ENCODE data around the gene PPTC7. TPM values are rescaled to one million over a fixed set of nuclear protein-coding genes. Genes with fewer than 3 reads are reported as not detected.
A peak's percentile ranks its signal among the peaks of the same experiment; 100 is the strongest.

PPTC7 gene
- total and polyA plus RNA-seq, 2 donors (not counting 1 experiment from before 2014, with no cell fraction given), result 6.9 to 12.5 TPM

DNA sequence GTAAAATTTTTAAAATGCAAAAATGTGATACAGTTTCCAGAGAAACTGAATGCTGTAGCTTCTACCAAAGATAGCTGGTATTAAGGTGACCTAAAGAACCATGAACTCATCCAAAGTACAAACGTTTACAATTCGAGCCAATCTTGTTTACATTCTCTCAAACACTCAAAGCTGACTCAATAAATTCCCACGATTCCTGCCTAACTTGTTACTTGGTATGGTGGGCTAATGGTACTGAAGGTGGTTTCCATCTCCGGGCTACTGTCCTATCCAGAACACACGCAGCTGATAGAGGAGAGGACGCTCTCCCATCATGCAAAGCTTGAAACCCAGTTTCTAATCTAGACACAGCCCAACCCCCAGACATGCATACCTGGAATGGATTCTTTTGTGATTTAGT is 49.5 kb downstream of the PPTC7 start:
- no peak overlapping the region for H3K4me3 ChIP-seq (replicated peaks in 1 of 4; ENCODE audit: control extremely low read depth in 1 of 4, insufficient read depth in 1 of 4, low read depth in 3 of 4, low read length in 4 of 4)
- H3K9ac ChIP-seq (ENCODE audit: insufficient read depth, low read length), result no peak overlapping the region
- H2AFZ ChIP-seq (ENCODE audit: low read length), result no peak overlapping the region
- peak overlapping the region; percentile 52 for H3K4me2 ChIP-seq (ENCODE audit: extremely low read depth, insufficient read depth, low read length)
- H3K27me3 ChIP-seq (ENCODE audit: control insufficient read depth, insufficient read depth, low read length), result no peaks in the 10 kb centered on the region
- peak; percentile 50 to 61 for DNase-seq (ENCODE audit: low read depth in 2 of 2)
- no peaks in the 10 kb centered on the region for H3K79me2 ChIP-seq (ENCODE audit: control insufficient read depth, insufficient read depth, low read length)
- peaks cover 15% of the 10 kb centered on the region for H3K4me1 ChIP-seq (ENCODE audit: control insufficient read depth, extremely low read depth, insufficient read depth, low read length)
- H4K20me1 ChIP-seq (ENCODE audit: control insufficient read depth, extremely low read depth, insufficient read depth, low read length), result no peaks in the 10 kb centered on the region
- no peak overlapping the region for H3K27ac ChIP-seq (ENCODE audit: insufficient read depth, low read length)
- peaks cover 4% of the 10 kb centered on the region for H3K36me3 ChIP-seq (ENCODE audit: control insufficient read depth, insufficient read depth, low read length)
- TF ChIP-seq, protein P1, sequence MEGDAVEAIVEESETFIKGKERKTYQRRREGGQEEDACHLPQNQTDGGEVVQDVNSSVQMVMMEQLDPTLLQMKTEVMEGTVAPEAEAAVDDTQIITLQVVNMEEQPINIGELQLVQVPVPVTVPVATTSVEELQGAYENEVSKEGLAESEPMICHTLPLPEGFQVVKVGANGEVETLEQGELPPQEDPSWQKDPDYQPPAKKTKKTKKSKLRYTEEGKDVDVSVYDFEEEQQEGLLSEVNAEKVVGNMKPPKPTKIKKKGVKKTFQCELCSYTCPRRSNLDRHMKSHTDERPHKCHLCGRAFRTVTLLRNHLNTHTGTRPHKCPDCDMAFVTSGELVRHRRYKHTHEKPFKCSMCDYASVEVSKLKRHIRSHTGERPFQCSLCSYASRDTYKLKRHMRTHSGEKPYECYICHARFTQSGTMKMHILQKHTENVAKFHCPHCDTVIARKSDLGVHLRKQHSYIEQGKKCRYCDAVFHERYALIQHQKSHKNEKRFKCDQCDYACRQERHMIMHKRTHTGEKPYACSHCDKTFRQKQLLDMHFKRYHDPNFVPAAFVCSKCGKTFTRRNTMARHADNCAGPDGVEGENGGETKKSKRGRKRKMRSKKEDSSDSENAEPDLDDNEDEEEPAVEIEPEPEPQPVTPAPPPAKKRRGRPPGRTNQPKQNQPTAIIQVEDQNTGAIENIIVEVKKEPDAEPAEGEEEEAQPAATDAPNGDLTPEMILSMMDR (conservative IDR thresholded peaks at IDR 0.05 in 1 of 2, IDR thresholded peaks at IDR 0.05 in 1 of 2; ENCODE audit: low read depth in 1 of 2, low read length in 2 of 2), result no peak
- no peak for TF ChIP-seq EZH2 (IDR thresholded peaks at IDR 0.05; ENCODE audit: low read length, missing control alignments)
- no peaks in the 10 kb centered on the region for H3K9me3 ChIP-seq (ENCODE audit: control insufficient read depth, insufficient read depth, low read depth, low read length)

DNA sequence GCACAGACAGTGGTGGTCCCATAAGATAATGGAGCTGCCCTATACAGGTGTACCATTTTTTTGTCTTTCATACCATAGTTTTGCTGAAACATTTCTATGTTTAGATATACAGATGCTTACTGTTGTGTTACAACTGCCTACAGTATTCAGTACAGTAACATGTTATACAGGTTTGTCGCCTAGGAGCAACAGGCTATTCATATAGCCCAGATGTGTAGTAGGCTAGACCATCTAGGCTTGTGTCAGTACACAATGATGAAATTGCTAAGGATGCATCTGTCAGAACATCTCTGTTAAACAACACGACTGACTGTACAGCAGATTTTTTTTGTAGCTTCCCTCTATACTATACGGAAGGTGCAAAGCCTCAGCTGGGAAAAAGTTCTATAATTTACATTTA is 50.5 kb downstream of the PPTC7 start:
- Histone ChIP-seq H3K4me2 (ENCODE audit: extremely low read depth, insufficient read depth, low read length) (no peak overlapping the region), H3K4me3 (replicated peaks in 1 of 4; ENCODE audit: control extremely low read depth in 1 of 4, insufficient read depth in 1 of 4, low read depth in 3 of 4, low read length in 4 of 4) (no peak overlapping the region)
- no peak for TF ChIP-seq EZH2 (IDR thresholded peaks at IDR 0.05; ENCODE audit: low read length, missing control alignments)
- TF ChIP-seq, protein P1 (conservative IDR thresholded peaks at IDR 0.05 in 1 of 2, IDR thresholded peaks at IDR 0.05 in 1 of 2; ENCODE audit: low read depth in 1 of 2, low read length in 2 of 2), result no peak

DNA sequence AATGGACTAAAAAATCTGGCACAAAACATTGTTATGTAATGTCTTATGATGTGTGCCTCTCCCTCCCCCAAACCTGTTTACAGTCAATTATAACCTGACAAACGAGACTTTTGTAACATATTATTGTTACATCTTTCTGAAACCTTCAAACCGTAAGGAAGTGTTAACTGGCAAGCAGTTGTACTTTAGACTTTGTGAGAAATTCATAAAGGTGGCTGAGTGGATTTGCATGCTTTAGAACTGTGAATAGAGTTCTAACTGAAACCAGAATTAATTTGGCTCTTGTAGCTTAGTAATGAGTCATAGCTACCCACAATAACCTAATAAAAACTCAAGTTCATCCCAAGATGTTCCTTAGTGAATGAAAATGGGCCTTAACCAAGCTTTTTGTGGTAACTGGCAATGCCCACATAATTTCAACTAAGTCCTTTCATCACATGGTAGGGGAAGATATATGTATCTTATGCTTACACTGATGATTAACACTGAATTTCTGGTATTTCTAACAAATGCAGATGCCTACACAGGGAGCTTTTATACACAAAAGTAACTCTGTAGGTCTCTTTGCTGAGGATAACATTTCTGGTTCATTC is 51.3 kb downstream of the PPTC7 start:
- peak; percentile 68 to 81 for DNase-seq (ENCODE audit: low read depth in 2 of 2)
- no peak overlapping the region for H3K27ac ChIP-seq (ENCODE audit: insufficient read depth, low read length)
- no peaks in the 10 kb centered on the region for H3K79me2 ChIP-seq (ENCODE audit: control insufficient read depth, insufficient read depth, low read length)
- no peaks in the 10 kb centered on the region for H3K9me3 ChIP-seq (ENCODE audit: control insufficient read depth, insufficient read depth, low read depth, low read length)
- no peak overlapping the region for H3K9ac ChIP-seq (ENCODE audit: insufficient read depth, low read length)
- no peaks in the 10 kb centered on the region for H4K20me1 ChIP-seq (ENCODE audit: control insufficient read depth, extremely low read depth, insufficient read depth, low read length)
- H3K4me3 ChIP-seq (replicated peaks in 1 of 4; ENCODE audit: control extremely low read depth in 1 of 4, insufficient read depth in 1 of 4, low read depth in 3 of 4, low read length in 4 of 4), result no peak overlapping the region
- no peaks in the 10 kb centered on the region for H3K36me3 ChIP-seq (ENCODE audit: control insufficient read depth, insufficient read depth, low read length)
- TF ChIP-seq, protein P1 (conservative IDR thresholded peaks at IDR 0.05 in 1 of 2, IDR thresholded peaks at IDR 0.05 in 1 of 2; ENCODE audit: low read depth in 1 of 2, low read length in 2 of 2), result no peak
- TF ChIP-seq EZH2 (IDR thresholded peaks at IDR 0.05; ENCODE audit: low read length, missing control alignments), result no peak
- no peak overlapping the region for H2AFZ ChIP-seq (ENCODE audit: low read length)
- H3K4me2 ChIP-seq (ENCODE audit: extremely low read depth, insufficient read depth, low read length), result no peak overlapping the region
- peaks cover 15% of the 10 kb centered on the region for H3K4me1 ChIP-seq (ENCODE audit: control insufficient read depth, extremely low read depth, insufficient read depth, low read length)
- H3K27me3 ChIP-seq (ENCODE audit: control insufficient read depth, insufficient read depth, low read length), result no peaks in the 10 kb centered on the region

More for the DNA sequence above, 50.5 kb downstream of the PPTC7 start:
- Histone ChIP-seq H3K36me3 (ENCODE audit: control insufficient read depth, insufficient read depth, low read length) (peaks cover under 1% of the 10 kb centered on the region), H4K20me1 (ENCODE audit: control insufficient read depth, extremely low read depth, insufficient read depth, low read length) (no peaks in the 10 kb centered on the region), H2AFZ (ENCODE audit: low read length) (no peak overlapping the region), H3K9ac (ENCODE audit: insufficient read depth, low read length) (no peak overlapping the region), H3K27ac (ENCODE audit: insufficient read depth, low read length) (no peak overlapping the region), H3K9me3 (ENCODE audit: control insufficient read depth, insufficient read depth, low read depth, low read length) (no peaks in the 10 kb centered on the region), H3K4me1 (ENCODE audit: control insufficient read depth, extremely low read depth, insufficient read depth, low read length) (peaks cover 15% of the 10 kb centered on the region), H3K79me2 (ENCODE audit: control insufficient read depth, insufficient read depth, low read length) (no peaks in the 10 kb centered on the region), H3K27me3 (ENCODE audit: control insufficient read depth, insufficient read depth, low read length) (no peaks in the 10 kb centered on the region)
- DNase-seq (ENCODE audit: low read depth in 2 of 2), result no peak

All from fibroblast of lung (primary cell).